ENCODE data around the gene RNF113A. TPM values are rescaled to one million over a fixed set of nuclear protein-coding genes. Genes with fewer than 3 reads are reported as not detected.

Gene RNF113A
- total and polyA plus RNA-seq, 4 donors, result 9.4 to 16.1 (median 9.9) TPM

Other genes starting within 250 kb of the RNF113A start
- gene SEPTIN6, start 178.6 kb downstream of the RNF113A start, total RNA-seq, result 10 to 100 TPM; 19.0 to 23.7 TPM
- 1 to 10 TPM; 4.5 to 6.4 TPM for gene SEPTIN6, start 178.6 kb downstream of the RNF113A start, polyA plus RNA-seq
- 1 to 10 TPM in 1 of 2 donors, under 1 TPM in 1; 0.45 to 1.3 TPM for gene SOWAHD, start 113.1 kb downstream of the RNF113A start, total RNA-seq
- under 1 TPM in 1 of 2 donors, not detected in 1; 0.15 TPM for gene SOWAHD, start 113.1 kb downstream of the RNF113A start, polyA plus RNA-seq
- gene RPL39, start 80.1 kb downstream of the RNF113A start, total RNA-seq, result 1,000 to 10,000 TPM; 1,166 to 1,184 TPM
- 1,000 to 10,000 TPM; 4,457 to 9,358 TPM for gene RPL39, start 80.1 kb downstream of the RNF113A start, polyA plus RNA-seq
- gene UPF3B, start 18.8 kb downstream of the RNF113A start, total RNA-seq, result 1 to 10 TPM; 6.7 to 9.5 TPM
- 10 to 100 TPM; 14.4 to 20.7 TPM for gene UPF3B, start 18.8 kb downstream of the RNF113A start, polyA plus RNA-seq
- gene NDUFA1, start 99 bp upstream of the RNF113A start, total RNA-seq, result 10 to 100 TPM; 53.8 to 64.4 TPM
- gene NDUFA1, start 99 bp upstream of the RNF113A start, polyA plus RNA-seq, result 100 to 1,000 TPM; 119 to 187 TPM
- not detected for gene AKAP14, start 24.2 kb upstream of the RNF113A start, total RNA-seq
- gene AKAP14, start 24.2 kb upstream of the RNF113A start, polyA plus RNA-seq, result not detected
- gene NKAP, start 72.0 kb upstream of the RNF113A start, total RNA-seq, result 1 to 10 TPM; 7.0 to 8.0 TPM
- gene NKAP, start 72.0 kb upstream of the RNF113A start, polyA plus RNA-seq, result 1 to 10 TPM; 2.9 to 7.5 TPM
- gene RHOXF2B, start 206.0 kb upstream of the RNF113A start, total RNA-seq, result not detected
- gene RHOXF2B, start 206.0 kb upstream of the RNF113A start, polyA plus RNA-seq, result not detected
- gene RHOXF1, start 244.2 kb upstream of the RNF113A start, total RNA-seq, result under 1 TPM in 1 of 2 donors, not detected in 1; 0.69 TPM
- gene RHOXF1, start 244.2 kb upstream of the RNF113A start, polyA plus RNA-seq, result 1 to 10 TPM in 1 of 2 donors, not detected in 1; 4.8 TPM